ENCODE results near the gene RSBN1L. TPM values are rescaled to one million over a fixed set of nuclear protein-coding genes. Genes with fewer than 3 reads are reported as not detected.

The RSBN1L gene
- polyA plus RNA-seq, 1 donor (not counting 4 experiments of a cell fraction or from before 2014, with no cell fraction given), result 9.6 TPM

DNA sequence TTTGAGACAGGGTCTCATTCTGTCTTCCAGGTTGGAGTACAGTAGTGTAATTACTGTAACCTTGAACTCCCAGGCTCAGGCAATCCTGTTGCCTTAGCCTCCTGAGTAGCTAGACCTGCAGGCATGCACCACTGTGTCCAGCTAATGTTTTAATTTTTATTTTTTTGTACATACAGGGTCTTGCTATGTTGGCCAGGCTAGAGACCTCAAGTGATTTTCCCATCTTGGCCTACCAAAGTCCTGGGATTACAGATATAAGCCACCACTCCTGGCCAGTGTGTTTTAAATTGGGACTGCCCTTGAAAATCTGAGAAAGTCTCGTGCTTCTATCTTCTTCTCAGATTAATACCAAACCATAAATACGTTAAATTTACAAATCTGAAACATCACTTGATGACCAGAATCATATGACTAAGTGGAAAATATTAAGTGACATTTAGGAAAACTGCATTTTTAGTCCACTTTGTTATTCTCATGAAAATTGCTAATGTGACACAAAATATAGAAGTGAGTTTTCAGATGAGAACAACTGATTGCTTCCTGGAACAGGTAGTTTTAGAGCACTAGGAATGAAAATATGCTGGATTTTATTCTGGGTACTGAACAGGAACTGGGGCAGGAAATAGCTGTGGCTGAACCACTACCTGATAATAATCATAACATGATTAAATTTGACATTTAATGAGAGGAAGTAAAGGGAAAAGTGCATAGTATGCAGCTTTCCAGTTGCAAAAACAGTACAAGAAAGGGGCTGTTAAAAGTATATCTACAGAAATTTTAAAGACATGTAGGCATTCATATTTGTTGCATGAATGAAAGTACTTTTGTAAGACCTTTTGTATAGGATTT, 106.5 kb downstream of the RSBN1L start:
- Histone ChIP-seq H3K79me2 (ENCODE audit: control insufficient read depth, insufficient read depth, low read length) (peaks cover 45% of the 10 kb centered on the region), H3K9ac (ENCODE audit: control insufficient read depth, extremely low read depth, insufficient read depth, low read length) (no peak overlapping the region), H2AFZ (ENCODE audit: control insufficient read depth, low read length) (no peak overlapping the region), H3K9me3 (ENCODE audit: control insufficient read depth, low read depth, low read length) (no peaks in the 10 kb centered on the region), H3K9me1 (ENCODE audit: control insufficient read depth, extremely low read depth, insufficient read depth, low read length) (no peaks in the 10 kb centered on the region), H3K27me3 (ENCODE audit: control insufficient read depth, extremely low read depth, insufficient read depth, low read length) (no peaks in the 10 kb centered on the region), H4K20me1 (ENCODE audit: control insufficient read depth, extremely low read depth, insufficient read depth, low read length) (no peaks in the 10 kb centered on the region), H3K4me2 (ENCODE audit: control insufficient read depth, extremely low read depth, insufficient read depth, low read depth, low read length) (no peak overlapping the region), H3K4me1 (ENCODE audit: control insufficient read depth, extremely low read depth, insufficient read depth, low read length) (peaks cover 10% of the 10 kb centered on the region), H3K4me3 (ENCODE audit: control insufficient read depth in 2 of 3, extremely low read depth in 1 of 3, insufficient read depth in 2 of 3, low read depth in 1 of 3, low read length in 3 of 3) (no peak overlapping the region), H3K36me3 (ENCODE audit: control insufficient read depth in 2 of 2, extremely low read depth in 1 of 2, insufficient read depth in 2 of 2, low read length in 2 of 2) (no peaks in the 10 kb centered on the region), H3K27ac (ENCODE audit: control insufficient read depth, insufficient read depth, low read length) (no peak overlapping the region)
- dilution Hi-C loops (cut with MboI; ENCODE audit: extremely low pct_ligation_motif_present, low sequenced_read_pairs), result no loop called here
- DNase-seq (ENCODE audit: low read depth, low spot score) (no peak), FAIRE-seq (no peak)
- TF ChIP-seq, protein P1, sequence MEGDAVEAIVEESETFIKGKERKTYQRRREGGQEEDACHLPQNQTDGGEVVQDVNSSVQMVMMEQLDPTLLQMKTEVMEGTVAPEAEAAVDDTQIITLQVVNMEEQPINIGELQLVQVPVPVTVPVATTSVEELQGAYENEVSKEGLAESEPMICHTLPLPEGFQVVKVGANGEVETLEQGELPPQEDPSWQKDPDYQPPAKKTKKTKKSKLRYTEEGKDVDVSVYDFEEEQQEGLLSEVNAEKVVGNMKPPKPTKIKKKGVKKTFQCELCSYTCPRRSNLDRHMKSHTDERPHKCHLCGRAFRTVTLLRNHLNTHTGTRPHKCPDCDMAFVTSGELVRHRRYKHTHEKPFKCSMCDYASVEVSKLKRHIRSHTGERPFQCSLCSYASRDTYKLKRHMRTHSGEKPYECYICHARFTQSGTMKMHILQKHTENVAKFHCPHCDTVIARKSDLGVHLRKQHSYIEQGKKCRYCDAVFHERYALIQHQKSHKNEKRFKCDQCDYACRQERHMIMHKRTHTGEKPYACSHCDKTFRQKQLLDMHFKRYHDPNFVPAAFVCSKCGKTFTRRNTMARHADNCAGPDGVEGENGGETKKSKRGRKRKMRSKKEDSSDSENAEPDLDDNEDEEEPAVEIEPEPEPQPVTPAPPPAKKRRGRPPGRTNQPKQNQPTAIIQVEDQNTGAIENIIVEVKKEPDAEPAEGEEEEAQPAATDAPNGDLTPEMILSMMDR (optimal IDR thresholded peaks at IDR 0.05 in 1 of 3, IDR thresholded peaks at IDR 0.05 in 1 of 3, conservative IDR thresholded peaks at IDR 0.05 in 1 of 3; ENCODE audit: extremely low read depth in 1 of 3, insufficient read depth in 2 of 3, low read length in 3 of 3), result no peak
- no peak for TF ChIP-seq EZH2 (IDR thresholded peaks at IDR 0.05; ENCODE audit: low read length)

GRCh38 chr7:77806425-77806824, 110.2 kb downstream of the RSBN1L start:
- Histone ChIP-seq H3K79me2 (ENCODE audit: control insufficient read depth, insufficient read depth, low read length) (peaks cover 38% of the 10 kb centered on the region), H3K4me3 (ENCODE audit: control insufficient read depth in 2 of 3, extremely low read depth in 1 of 3, insufficient read depth in 2 of 3, low read depth in 1 of 3, low read length in 3 of 3) (no peak overlapping the region), H3K9me3 (ENCODE audit: control insufficient read depth, low read depth, low read length) (no peaks in the 10 kb centered on the region), H3K9ac (ENCODE audit: control insufficient read depth, extremely low read depth, insufficient read depth, low read length) (no peak overlapping the region), H3K9me1 (ENCODE audit: control insufficient read depth, extremely low read depth, insufficient read depth, low read length) (no peaks in the 10 kb centered on the region), H3K4me2 (ENCODE audit: control insufficient read depth, extremely low read depth, insufficient read depth, low read depth, low read length) (no peak overlapping the region), H3K27me3 (ENCODE audit: control insufficient read depth, extremely low read depth, insufficient read depth, low read length) (no peaks in the 10 kb centered on the region), H2AFZ (ENCODE audit: control insufficient read depth, low read length) (no peak overlapping the region), H3K27ac (ENCODE audit: control insufficient read depth, insufficient read depth, low read length) (no peak overlapping the region), H3K4me1 (ENCODE audit: control insufficient read depth, extremely low read depth, insufficient read depth, low read length) (no peaks in the 10 kb centered on the region), H4K20me1 (ENCODE audit: control insufficient read depth, extremely low read depth, insufficient read depth, low read length) (no peaks in the 10 kb centered on the region), H3K36me3 (ENCODE audit: control insufficient read depth in 2 of 2, extremely low read depth in 1 of 2, insufficient read depth in 2 of 2, low read length in 2 of 2) (no peaks in the 10 kb centered on the region)
- TF ChIP-seq, protein P1 (optimal IDR thresholded peaks at IDR 0.05 in 1 of 3, IDR thresholded peaks at IDR 0.05 in 1 of 3, conservative IDR thresholded peaks at IDR 0.05 in 1 of 3; ENCODE audit: extremely low read depth in 1 of 3, insufficient read depth in 2 of 3, low read length in 3 of 3), result no peak
- no peak for TF ChIP-seq EZH2 (IDR thresholded peaks at IDR 0.05; ENCODE audit: low read length)
- FAIRE-seq (no peak), DNase-seq (ENCODE audit: low read depth, low spot score) (no peak)
- dilution Hi-C loops (cut with MboI; ENCODE audit: extremely low pct_ligation_motif_present, low sequenced_read_pairs), result loop anchor here (5.0 kb wide), 1 partner anchor 41 kb away; no protein-coding TSS in a partner anchor

Data from keratinocyte (primary cell).